GM19193 (cell line): Measurements from ENCODE around the gene INSIG2.

ENCODE experiments used
- POLR2A ChIP-seq: IDR thresholded peaks from 4 replicates; pipeline ENCODE4 v1.6.1; 2011; ENCODE audit not compliant: insufficient read depth, insufficient read length; ENCODE audit errors: extremely low read depth

Gene INSIG2

DNA sequence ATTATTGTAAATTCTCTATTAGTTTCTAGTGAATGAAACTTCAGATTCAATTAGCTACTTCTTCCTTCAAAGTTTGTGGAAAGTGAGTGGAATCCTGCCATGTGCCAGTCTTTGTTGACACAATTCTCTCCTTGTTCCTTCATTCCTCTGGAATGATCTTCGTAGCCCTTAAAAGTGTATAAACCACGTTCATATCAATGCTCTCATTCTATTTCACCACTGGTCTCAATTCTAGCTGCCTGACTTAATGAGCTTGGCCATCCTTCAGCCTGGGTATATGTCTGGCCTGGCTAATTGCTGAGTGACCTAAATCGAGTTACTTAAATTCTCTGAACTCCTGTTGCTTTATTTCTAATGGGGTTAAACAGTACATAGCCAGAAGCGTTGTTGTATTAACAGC is 43.5 kb downstream of the INSIG2 start:
- no peak for TF ChIP-seq POLR2A

DNA sequence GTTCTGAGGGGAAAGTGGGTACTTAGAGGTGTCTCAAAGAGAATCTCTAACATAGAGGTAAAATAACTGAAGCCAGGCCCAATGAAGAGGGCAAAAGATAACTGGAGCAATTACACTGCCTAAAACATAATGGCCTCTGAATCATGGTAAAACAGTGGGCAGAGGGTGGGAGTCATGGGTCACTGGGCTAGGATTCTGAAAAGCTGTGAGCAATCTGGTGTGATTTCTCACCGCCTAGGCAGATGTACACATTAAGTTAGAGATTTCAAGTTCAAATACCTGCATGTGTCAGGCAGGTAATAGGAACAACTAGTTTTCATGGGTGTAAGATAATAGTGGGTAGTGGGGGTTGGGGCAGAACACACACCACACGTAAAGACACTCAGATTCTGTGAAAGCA is 45.6 kb downstream of the INSIG2 start:
- no peak for TF ChIP-seq POLR2A

DNA sequence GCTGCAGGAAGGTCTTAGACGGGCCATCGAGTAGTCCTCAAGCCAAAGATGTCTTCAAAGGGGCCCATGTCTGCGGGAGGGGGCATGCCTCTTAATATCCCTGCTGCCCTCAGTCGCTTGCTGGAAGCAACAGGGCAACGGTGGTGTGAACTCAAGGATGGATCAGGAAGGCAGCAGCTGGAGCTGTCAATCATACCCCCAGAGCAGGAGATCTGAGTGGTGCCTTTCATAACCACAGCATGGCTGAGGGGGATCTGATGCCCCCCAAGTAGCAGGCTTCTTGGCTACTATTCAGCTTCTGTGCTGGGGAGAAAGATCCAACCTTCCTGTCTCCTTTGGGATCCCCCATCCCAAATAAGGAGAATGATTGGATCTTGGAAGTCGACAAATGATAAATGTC is 46.4 kb downstream of the INSIG2 start:
- TF ChIP-seq POLR2A = no peak

DNA sequence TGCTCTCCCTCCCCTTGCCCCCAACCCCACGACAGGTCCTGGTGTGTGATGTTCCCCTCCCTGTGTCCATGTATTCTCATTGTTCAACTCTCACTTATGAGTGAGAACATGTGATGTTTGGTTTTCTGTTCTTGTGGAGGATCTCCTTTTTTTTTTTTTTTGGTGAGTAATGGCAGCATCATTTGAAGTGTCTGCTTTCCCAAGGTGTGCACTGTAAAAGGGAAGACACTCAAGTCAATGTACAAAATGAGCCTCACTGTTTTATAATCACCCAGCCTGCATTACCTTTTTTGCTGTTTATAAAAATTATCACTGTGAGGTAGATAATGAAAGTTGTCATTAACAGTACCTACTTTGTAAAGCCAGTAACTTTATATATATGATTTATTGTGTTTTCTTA is 56.9 kb downstream of the INSIG2 start:
- TF ChIP-seq POLR2A = no peak

DNA sequence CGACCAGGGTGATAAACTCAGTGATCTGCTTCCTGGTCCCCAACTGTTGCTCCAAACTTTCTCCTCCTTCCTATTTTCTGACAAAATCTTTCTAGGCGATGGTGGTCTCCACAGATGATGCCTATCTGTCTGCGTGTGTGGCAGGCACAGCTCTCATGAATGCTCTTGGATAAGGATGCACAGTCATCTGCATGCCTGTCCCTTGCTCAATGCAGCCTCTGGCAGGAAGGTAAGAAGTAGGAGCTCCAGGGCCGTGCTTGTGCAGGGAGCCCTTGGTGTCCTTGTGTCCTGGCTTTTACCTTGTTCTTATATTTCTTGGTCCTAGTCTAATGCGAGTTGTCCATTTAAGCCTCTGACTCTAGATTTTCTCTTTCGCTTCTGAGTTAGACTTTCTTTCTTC is 57.5 kb downstream of the INSIG2 start:
- no peak for TF ChIP-seq POLR2A

DNA sequence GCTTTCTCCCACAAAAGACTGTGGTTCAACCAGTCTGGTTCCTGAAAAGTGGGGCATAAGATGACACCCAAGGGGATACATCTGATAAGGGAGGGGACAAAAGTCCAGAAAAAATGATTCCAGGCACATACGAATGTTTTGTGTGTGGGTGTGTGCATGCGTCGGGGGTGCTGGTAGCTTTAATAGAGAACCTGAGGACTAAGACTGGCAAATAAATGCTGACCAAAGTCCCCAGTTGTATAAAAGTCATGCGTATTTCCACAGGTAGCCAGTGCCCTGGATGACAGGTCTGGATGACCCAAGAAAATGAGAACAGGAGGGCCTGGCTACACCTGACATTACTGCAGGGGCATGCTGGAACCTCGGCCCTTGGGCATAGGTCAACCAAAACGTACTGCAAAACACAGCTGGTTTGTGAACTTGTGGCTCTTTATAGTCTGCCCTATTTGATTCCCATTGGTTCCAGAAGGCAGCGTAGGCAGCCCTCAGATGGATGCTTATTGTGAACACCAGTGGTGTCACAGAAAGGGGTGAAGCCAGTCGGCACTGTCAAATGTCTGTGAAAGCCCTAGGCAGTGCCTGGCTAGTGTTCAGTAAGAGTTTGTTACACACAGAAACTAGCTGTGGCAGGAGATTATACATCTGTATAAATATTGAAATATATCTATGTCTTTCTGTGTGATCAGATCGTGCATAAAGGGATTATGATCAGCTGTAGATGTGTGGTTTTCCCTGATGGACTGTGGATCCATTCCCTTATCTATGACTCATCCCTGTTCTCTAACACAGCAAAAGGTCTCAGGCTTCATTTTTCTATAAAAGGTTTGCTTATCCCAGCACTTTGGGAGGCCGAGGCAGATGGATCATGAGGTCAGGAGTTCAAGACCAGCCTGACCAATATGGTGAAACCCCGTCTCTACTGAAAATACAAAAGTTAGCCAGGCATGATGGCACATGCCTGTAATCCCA is 58.3 kb downstream of the INSIG2 start:
- no peak for TF ChIP-seq POLR2A

DNA sequence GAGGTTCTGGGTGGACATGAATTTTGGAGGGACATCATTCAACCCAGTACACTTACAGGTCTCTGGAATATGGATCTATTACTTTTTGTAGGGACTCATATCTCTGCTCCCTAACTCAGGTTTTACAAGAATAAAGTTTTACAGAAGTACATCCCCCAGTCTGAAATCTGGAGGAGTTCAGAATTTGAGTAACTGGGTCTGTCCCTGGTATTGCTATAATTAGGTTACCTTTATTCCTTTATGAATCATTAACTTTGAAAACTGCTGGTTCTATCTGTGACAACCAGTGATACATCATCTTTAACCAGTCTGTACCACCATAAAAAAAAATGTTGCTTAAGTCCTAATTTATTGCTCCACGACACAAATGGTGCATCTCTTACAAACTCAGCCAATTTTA is 59.9 kb downstream of the INSIG2 start:
- TF ChIP-seq POLR2A = no peak

DNA sequence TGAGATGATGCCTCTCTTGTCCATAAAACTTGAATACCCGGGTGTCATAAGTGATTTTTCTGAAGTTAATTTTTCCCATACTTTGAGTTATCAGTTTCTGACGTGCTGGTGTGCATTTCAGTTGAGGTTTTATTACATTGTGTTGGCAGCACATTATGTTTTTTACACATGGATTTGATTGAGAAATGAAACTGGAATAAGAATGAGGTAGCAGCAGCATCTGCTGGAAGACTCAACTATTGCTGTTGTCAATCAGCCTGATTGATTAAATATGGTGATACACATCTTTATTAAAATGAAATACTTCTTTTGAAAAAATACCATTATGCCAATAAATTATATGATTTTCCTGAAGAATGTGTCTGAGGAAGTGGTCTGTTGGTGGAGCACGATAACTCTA is 60.5 kb downstream of the INSIG2 start:
- no peak for TF ChIP-seq POLR2A

DNA sequence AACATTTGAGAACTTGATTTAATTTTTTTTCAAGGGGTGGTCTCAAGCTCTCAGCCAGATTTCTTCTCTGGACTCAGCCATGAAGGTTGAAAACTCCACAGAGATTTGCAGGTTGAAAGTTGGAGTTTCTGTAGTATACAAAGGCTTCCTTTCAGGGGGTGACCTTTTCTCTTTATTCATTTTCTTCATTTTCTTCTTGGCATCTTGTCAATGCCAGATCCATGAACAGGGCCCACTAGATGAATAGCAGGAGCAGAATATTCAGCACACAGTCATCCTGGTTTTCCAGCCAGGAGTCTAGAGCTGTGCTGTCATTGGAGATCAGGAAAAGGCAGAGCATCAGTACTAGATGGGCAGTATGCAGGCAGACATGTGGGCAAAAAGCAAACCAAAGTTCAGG is 62.0 kb downstream of the INSIG2 start:
- TF ChIP-seq POLR2A = no peak

DNA sequence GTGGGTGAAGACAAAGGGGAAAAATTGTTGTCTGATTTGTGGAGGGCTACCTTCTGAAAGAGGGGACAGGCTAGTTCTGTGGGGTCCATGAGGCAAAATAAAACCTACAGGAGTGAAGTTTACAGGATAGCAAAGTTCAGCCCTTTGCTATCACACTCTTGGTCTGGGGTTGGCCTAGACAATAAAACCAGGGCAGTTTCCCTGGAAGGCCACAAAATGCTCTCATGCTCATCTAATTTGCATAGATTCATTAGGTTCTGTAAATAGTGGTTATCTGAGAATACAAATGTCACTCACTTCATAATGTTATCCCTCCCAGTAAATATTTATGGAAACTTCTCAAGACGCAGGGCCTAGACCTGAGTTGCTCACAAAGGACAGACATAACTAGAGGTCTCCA is 63.6 kb downstream of the INSIG2 start:
- no peak for TF ChIP-seq POLR2A

DNA sequence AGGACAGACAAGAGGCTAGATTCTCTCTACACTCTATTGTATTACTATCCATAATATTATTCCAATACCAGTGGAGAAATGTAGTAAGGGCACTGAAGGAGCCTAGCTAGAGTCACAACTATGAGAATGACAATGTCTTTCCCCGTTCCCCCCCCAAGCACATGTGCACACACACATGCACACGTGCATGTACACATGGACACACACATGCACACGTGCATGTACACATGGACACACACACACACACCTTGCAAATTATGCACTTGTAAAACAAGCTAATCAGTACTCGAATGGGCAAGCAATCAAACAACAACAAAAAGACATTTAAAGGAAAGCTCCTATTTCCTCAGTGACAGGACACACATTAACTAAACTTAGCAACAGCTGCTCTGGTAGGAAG is 65.2 kb downstream of the INSIG2 start:
- no peak for TF ChIP-seq POLR2A

DNA sequence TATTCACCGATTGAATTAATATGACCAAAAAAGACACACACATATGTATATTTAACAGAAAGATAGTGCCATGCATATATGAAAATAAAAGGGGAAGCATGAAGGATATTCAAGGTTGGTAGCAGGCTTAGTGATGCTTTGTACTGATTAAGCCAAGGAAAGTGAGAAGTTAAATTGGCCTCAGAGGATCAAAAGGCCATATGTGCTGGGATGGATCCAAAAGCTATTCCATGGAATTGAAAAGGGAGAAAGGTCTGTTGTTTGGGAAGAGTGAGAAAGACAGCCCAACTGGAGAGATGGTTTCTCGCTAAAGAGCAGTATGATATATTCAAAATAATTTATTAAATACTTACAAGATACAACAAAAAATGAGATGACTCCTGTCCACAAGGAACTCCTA is 65.9 kb downstream of the INSIG2 start:
- no peak for TF ChIP-seq POLR2A
